Muscle layer of colon (tissue), 2 donors: ENCODE data around the gene PTPN1.

Experiments
- H3K27ac ChIP-seq: one replicate; pipeline ENCODE4 v1.7.0; 2013; ENCODE audit warnings: low read depth, mild to moderate bottlenecking, low read length, moderate library complexity
- H3K27me3 ChIP-seq, 2 donors: one replicate each; pipeline ENCODE4 v1.7.0; 2013; ENCODE audit warnings: low read length in 2 of 2, mild to moderate bottlenecking in 2 of 2; ENCODE audit not compliant: insufficient read depth in 2 of 2, control insufficient read depth in 1 of 2
- H3K36me3 ChIP-seq: one replicate; pipeline ENCODE4 v1.7.0; 2013; ENCODE audit warnings: mild to moderate bottlenecking, low read length; ENCODE audit not compliant: insufficient read depth
- H3K4me1 ChIP-seq: one replicate; pipeline ENCODE4 v1.7.0; 2013; ENCODE audit warnings: mild to moderate bottlenecking, low read length; ENCODE audit not compliant: insufficient read depth
- H3K4me3 ChIP-seq, 2 donors: one replicate each; pipeline ENCODE4 v1.7.0; 2013; ENCODE audit warnings: low read length in 2 of 2, low read depth in 1 of 2, mild to moderate bottlenecking in 1 of 2, moderate library complexity in 1 of 2
- H3K9ac ChIP-seq: one replicate; pipeline ENCODE4 v1.7.0; 2013; ENCODE audit warnings: low read length
- H3K9me3 ChIP-seq: one replicate; pipeline ENCODE4 v1.7.0; 2013; ENCODE audit warnings: mild to moderate bottlenecking, low read length
- donor health status: abdominal sarcoma.
- donor health status: Adenocarcinoma of cecum.

The PTPN1 gene

GRCh38 chr20:50555662-50556061, 45.5 kb downstream of the PTPN1 start:
- no peak overlapping the region for H3K27ac ChIP-seq
- peaks cover 20% of the 10 kb centered on the region for H3K4me1 ChIP-seq
- H3K36me3 ChIP-seq, result no peaks in the 10 kb centered on the region
- H3K4me3 ChIP-seq, result no peak overlapping the region
- H3K9ac ChIP-seq, result no peak overlapping the region
- no peaks in the 10 kb centered on the region for H3K9me3 ChIP-seq
- H3K27me3 ChIP-seq, result no peaks in the 10 kb centered on the region

- H3K4me1 ChIP-seq, result peaks cover 26% of the 10 kb centered on the region
These were observed 47.5 kb downstream of the PTPN1 start for GRCh38 chr20:50557549-50558134.

GRCh38 chr20:50558483-50558925, 48.3 kb downstream of the PTPN1 start:
- H3K27me3 ChIP-seq, result no peaks in the 10 kb centered on the region
- no peak overlapping the region for H3K4me3 ChIP-seq
- peaks cover 12% of the 10 kb centered on the region for H3K36me3 ChIP-seq
- peaks cover 26% of the 10 kb centered on the region for H3K4me1 ChIP-seq
- no peak overlapping the region for H3K27ac ChIP-seq
- H3K9ac ChIP-seq, result no peak overlapping the region
- no peaks in the 10 kb centered on the region for H3K9me3 ChIP-seq

More at GRCh38 chr20:50557549-50558134, 47.5 kb downstream of the PTPN1 start:
- Histone ChIP-seq H3K27me3 (no peaks in the 10 kb centered on the region), H3K27ac (no peak overlapping the region), H3K9me3 (no peaks in the 10 kb centered on the region), H3K36me3 (peaks cover 6% of the 10 kb centered on the region), H3K4me3 (no peak overlapping the region), H3K9ac (no peak overlapping the region)

- H3K4me3 ChIP-seq, result no peak overlapping the region
- no peaks in the 10 kb centered on the region for H3K9me3 ChIP-seq
- H3K27me3 ChIP-seq, result no peaks in the 10 kb centered on the region
- peaks cover 26% of the 10 kb centered on the region for H3K4me1 ChIP-seq
- H3K36me3 ChIP-seq, result peaks cover 12% of the 10 kb centered on the region
- no peak overlapping the region for H3K9ac ChIP-seq
- no peak overlapping the region for H3K27ac ChIP-seq
These were observed 49.0 kb downstream of the PTPN1 start for GRCh38 chr20:50559149-50559548.

GRCh38 chr20:50559856-50560638, 49.9 kb downstream of the PTPN1 start:
- Histone ChIP-seq H3K9me3 (no peaks in the 10 kb centered on the region), H3K4me1 (peaks cover 27% of the 10 kb centered on the region), H3K4me3 (peak overlapping the region in 1 of 2 donors; percentile 8), H3K36me3 (peaks cover 16% of the 10 kb centered on the region), H3K9ac (no peak overlapping the region), H3K27me3 (no peaks in the 10 kb centered on the region), H3K27ac (no peak overlapping the region)

GRCh38 chr20:50560867-50561266, 50.7 kb downstream of the PTPN1 start:
- Histone ChIP-seq H3K4me3 (peak overlapping the region in 1 of 2 donors; percentile 8), H3K4me1 (peaks cover 34% of the 10 kb centered on the region), H3K9me3 (no peaks in the 10 kb centered on the region), H3K27me3 (no peaks in the 10 kb centered on the region), H3K36me3 (peaks cover 24% of the 10 kb centered on the region), H3K9ac (no peak overlapping the region), H3K27ac (peak overlapping the region; percentile 72)

- Histone ChIP-seq H3K4me1 (peaks cover 34% of the 10 kb centered on the region), H3K27me3 (no peaks in the 10 kb centered on the region), H3K9ac (no peak overlapping the region), H3K27ac (peak overlapping the region; percentile 72), H3K9me3 (no peaks in the 10 kb centered on the region), H3K36me3 (peaks cover 31% of the 10 kb centered on the region), H3K4me3 (no peak overlapping the region)
These were observed 51.3 kb downstream of the PTPN1 start for GRCh38 chr20:50561379-50562078.

- peaks cover 34% of the 10 kb centered on the region for H3K4me1 ChIP-seq
- H3K27ac ChIP-seq, result no peak overlapping the region
- no peak overlapping the region for H3K9ac ChIP-seq
These were observed 52.1 kb downstream of the PTPN1 start for GRCh38 chr20:50562262-50562701.

GRCh38 chr20:50563133-50563944, 53.2 kb downstream of the PTPN1 start:
- Histone ChIP-seq H3K9me3 (no peaks in the 10 kb centered on the region), H3K4me1 (peaks cover 34% of the 10 kb centered on the region), H3K27ac (no peak overlapping the region), H3K27me3 (no peaks in the 10 kb centered on the region), H3K9ac (no peak overlapping the region), H3K36me3 (peaks cover 40% of the 10 kb centered on the region), H3K4me3 (no peak overlapping the region)

More at GRCh38 chr20:50562262-50562701, 52.1 kb downstream of the PTPN1 start:
- H3K27me3 ChIP-seq, result no peaks in the 10 kb centered on the region
- H3K36me3 ChIP-seq, result peaks cover 32% of the 10 kb centered on the region
- H3K9me3 ChIP-seq, result no peaks in the 10 kb centered on the region
- no peak overlapping the region for H3K4me3 ChIP-seq

GRCh38 chr20:50565383-50565782, 55.2 kb downstream of the PTPN1 start:
- no peak overlapping the region for H3K9ac ChIP-seq
- H3K27ac ChIP-seq, result no peak overlapping the region
- H3K9me3 ChIP-seq, result no peaks in the 10 kb centered on the region
- no peaks in the 10 kb centered on the region for H3K27me3 ChIP-seq
- peaks cover 56% of the 10 kb centered on the region for H3K36me3 ChIP-seq
- H3K4me1 ChIP-seq, result peaks cover 28% of the 10 kb centered on the region
- H3K4me3 ChIP-seq, result no peak overlapping the region

GRCh38 chr20:50565871-50566270, 55.7 kb downstream of the PTPN1 start:
- peaks cover 26% of the 10 kb centered on the region for H3K4me1 ChIP-seq
- H3K9me3 ChIP-seq, result no peaks in the 10 kb centered on the region
- no peak overlapping the region for H3K27ac ChIP-seq
- no peak overlapping the region for H3K9ac ChIP-seq
- H3K27me3 ChIP-seq, result no peaks in the 10 kb centered on the region
- H3K4me3 ChIP-seq, result no peak overlapping the region
- H3K36me3 ChIP-seq, result peaks cover 56% of the 10 kb centered on the region
